ENCODE results near the gene DNAJC27.

The DNAJC27 gene

GRCh38 chr2:24894750-24895149 lies 77.0 kb downstream of the DNAJC27 start:
- no peak overlapping the region for H3K4me3 ChIP-seq (ENCODE audit: low read depth, low read length)
- in situ Hi-C loops (cut with HindIII; ENCODE audit: low sequenced_read_pairs) = no loop called here
- DNase-seq (ENCODE audit: low read depth, low spot score) = no peak
- no peak for TF ChIP-seq CTCF (IDR thresholded peaks at IDR 0.05; ENCODE audit: low read depth, low read length)

- DNase-seq (ENCODE audit: low read depth, low spot score) = no peak
- in situ Hi-C loops (cut with HindIII; ENCODE audit: low sequenced_read_pairs) = no loop called here
- no peak for TF ChIP-seq CTCF (IDR thresholded peaks at IDR 0.05; ENCODE audit: low read depth, low read length)
- H3K4me3 ChIP-seq (ENCODE audit: low read depth, low read length) = no peak overlapping the region
Measured at GRCh38 chr2:24893934-24894333, 77.8 kb downstream of the DNAJC27 start.

Measured in astrocyte of the spinal cord (primary cell).